Caki2 (cell line): ENCODE data around the gene ZMPSTE24. TPM values are rescaled to one million over a fixed set of nuclear protein-coding genes. Genes with fewer than 3 reads are reported as not detected.
"Not testable (repeated sequence)": the region's sequence is repeated elsewhere in the genome, so short reads cannot be mapped to it uniquely, and the experiment has no call there.

Experiments used
- DNase-seq: peaks from one replicate; pipeline ENCODE4 v3.0.0-alpha.2; 2015; ENCODE audit warnings: low read depth
- in situ Hi-C: cut with HindIII; loops from 2 replicates; pipeline ENCODE4 v1.10.0; 2016; ENCODE audit warnings: low sequenced_read_pairs, low pct_unique_long_range_greater_than_20kb, mixed read lengths
- total RNA-seq: library from RNA; depleted of rRNA; stranded (reverse); fragments of >200 nt; shearing (Covaris generic); gene quantifications from 2 replicates; pipeline ENCODE4 v1.2.3, GENCODE V29; 2014; ENCODE audit warnings: low replicate concordance; rRNA removed

Gene ZMPSTE24
- 23.2 and 23.7 TPM in 2 replicates for total RNA-seq

DNA sequence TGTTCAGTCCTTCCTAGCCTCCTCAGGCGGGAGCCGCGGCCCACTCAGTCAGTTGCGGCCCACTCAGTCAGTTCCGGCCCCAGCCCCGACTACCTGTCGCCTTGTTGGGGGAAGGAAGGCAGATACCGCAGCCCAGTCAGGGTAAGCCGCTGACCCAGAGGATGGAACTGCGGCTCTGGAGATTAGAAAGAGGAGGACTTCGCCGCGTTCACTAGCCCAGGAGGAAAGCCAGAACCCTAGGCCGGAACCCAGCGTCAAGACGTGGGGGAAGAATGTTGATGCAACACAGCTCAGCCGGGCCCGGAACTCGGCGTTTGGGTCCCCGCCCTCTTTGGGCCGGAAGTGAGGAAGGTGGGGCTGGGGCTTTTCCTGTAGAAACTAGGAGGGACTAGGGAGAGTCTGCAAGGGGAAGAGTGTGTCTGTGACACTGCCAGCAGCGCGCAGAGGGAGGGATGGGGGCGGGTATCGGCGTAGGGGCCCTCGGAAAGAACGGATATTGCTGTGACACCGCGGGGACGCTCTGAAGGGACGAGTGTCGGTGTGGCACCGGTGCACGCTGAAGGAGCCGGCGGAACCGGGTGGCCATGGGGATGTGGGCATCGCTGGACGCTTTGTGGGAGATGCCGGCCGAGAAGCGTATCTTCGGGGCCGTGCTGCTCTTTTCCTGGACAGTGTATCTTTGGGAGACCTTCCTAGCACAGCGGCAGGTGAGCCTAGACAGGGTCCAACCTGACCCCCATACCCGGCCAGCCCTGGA, at the start of gene ZMPSTE24:
Gene ZMPSTE24 (plus strand): TSS at position 549 of the 757 bp plus-strand sequence. CDS start 36 bp downstream, at position 585.
- DNase-seq, result peak; percentile 97
- in situ Hi-C loops, result no loop called here

DNA sequence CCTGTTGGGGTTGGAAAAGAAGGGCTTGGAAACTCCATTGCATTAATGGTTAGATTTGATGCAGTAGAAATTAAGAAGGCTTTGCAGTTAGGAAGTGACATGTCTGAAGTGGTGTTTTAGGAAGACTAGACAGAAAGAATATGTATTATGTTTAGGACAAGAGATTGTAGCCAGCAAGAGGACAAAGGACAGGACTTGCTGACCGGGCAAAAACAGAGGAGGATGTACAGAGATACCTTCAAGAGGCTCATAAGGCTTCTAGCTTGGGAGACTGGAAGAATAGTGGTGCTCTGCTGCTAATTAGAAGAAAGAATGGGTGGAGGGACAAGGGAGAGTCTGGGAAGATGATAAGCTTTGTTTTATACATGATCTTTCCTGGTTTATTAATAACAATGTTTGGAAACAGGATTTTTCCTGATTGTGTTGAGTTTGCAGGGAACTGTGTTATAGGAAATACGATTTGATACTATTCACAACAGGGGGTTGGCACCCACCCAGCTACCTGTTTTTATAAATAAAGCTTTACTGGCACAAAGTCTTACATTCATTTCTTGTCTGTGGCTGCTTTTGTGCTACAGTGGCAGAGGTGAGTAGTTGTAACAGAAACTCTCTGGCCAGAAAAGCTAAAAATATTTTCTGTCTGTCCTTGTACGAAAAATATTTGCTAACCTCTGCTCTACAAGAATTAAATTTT, 47.4 kb upstream of the ZMPSTE24 start:
- in situ Hi-C loops, result no loop called here
- no peak for DNase-seq

DNA sequence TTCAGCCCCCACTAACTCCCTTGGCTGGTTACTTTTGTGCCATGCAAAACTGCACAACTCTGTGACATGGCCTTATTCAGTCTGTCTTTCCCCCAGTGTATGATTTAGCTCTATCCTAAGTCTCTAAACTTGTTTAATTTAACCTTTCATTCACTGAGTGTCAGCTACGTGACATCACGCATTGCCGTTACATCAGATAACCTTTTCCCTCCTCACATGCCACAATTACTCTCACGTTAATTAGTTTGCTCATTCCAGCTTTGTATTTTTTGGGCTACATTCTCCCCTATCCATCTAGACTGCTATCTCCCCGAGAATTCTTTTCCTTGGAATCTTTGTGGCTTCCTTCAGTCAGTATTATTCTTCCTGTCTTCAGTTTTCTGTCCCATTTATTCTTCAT, 39.7 kb upstream of the ZMPSTE24 start:
- in situ Hi-C loops, result no loop called here
- DNase-seq, result no peak

DNA sequence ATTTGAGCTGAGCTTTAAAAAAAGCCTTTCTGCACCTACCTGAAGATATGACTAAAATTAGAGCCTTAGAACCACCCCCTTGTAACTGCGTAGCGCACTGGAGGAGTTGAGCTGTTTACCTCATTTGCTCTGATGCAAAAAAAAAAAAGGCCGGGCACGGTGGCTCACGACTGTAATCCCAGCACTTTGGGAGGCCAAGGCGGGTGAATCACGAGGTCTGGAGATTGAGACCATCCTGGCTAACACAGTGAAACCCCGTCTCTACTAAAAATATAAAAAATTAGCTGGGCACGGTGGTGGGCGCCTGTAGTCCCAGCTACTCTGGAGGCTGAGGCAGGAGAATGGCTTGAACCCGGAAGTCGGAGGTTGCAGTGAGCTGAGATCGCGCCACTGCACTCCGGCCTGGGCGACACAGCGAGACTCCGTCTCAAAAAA, 36.5 kb upstream of the ZMPSTE24 start:
- DNase-seq, in situ Hi-C loops: not testable (repeated sequence)

DNA sequence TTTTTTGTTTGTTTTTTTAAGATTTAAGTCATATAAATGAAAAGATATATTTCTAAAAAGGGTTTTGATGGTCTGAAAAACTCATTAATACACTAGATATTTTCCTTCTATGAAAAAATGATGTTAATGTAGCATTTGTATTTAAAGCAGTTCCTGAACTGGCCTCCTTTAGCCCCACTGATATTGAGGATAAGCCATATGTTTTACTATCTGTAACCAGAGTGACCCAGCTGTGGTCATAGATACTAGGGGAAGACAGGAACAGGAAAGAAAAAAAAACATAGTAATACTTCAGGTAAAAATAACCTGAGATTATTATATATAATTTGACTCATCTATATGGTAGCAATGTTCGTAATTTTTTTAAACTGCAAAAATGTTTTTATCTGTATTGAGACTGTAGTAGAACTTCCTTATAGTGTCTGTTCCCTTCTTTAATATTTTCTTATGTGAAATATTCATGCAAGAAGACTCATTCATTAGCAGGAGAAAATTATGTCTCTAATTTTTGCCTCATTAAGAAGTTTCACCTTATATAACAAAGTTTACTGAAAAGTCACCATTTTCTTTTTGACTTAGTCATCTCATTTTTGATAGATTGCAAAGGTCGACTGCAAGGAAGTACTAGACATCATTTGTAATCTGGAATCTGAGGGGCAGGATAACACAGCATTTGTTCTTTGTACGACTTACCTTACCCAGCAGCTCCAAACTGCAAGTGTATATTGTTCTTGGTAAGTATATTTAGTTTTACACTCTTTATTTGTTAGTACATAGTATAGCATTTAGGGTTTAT, 35.9 kb upstream of the ZMPSTE24 start:
- no peak for DNase-seq
- in situ Hi-C loops, result no loop called here

DNA sequence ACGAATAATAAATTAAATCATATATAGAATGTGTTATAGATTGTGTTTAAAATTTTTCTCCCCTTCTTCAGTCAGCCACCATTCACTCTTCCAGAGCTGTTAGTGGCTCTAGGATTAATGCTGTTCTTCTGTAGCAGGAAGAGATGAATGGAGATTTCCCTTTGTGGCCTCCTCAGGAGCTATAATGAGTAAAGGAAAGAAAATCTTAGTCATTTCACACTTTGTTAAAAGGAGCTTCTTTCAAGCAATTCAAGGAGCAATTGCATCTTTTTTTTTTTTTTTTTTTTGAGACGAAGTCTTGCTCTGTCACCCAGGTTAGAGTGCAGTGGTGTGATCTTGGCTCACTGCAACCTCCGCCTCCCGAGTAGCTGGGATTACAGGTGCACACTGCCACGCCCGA, 34.0 kb upstream of the ZMPSTE24 start:
- in situ Hi-C loops, result no loop called here
- no peak for DNase-seq

DNA sequence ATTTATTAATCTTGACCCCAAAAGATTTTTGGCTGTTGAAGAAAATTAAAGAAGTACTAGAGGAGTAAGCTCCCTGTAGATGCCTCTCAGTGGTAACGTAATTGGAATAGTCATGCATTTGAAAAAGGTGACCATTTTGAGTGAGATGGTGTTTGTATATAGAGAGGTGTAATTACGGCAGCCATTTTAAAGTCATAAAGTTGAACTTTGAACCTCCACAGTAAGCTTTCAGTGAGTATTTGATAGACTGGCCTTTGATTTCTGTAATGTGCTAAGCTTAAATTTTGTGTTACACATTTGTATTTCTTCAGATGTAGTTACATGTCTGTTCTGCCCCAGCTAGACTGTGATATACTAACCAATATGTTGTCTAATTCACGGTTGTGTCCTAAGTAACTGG, 31.8 kb upstream of the ZMPSTE24 start:
- in situ Hi-C loops, result no loop called here
- DNase-seq, result no peak

DNA sequence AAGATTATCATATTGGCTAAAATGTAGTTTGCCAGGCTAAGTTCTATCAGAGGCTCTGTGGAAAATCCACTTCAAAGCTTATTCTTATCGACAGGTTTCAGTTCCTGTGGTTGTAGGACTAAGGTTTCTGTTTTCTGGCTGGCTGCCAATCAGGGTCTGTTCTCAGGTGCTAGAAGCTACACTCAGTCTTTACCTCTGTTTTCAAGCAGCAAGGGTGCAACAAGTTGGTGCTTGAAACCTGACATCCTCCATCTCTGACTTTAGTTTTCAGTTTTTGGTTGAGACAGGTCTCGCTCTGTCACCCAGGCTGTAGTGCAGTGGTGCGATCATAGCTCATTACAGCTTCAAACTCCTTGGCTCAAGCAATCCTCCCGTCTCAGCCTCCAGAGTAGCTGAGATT, 25.6 kb upstream of the ZMPSTE24 start:
- in situ Hi-C loops, result no loop called here

DNA sequence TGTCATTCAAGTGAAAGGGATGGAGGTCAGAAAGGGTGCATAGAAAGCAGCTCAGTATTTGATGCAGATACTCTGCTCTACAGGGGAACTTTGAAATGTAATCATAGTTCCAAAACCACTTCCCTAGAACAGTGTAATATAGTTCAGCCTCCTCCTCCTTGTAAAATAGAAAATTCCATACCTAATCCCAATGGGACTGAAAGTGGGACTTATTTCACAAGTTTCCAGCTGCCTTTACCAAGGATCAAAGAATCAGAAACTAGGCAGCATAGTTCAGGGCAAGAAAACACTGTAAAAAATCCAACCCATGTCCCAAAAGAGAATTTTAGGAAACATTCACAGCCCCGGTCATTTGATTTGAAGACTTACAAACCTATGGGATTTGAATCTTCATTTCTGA, 18.4 kb upstream of the ZMPSTE24 start:
- in situ Hi-C loops, result no loop called here
- no peak for DNase-seq

More for the DNA sequence above, 25.6 kb upstream of the ZMPSTE24 start:
- no peak for DNase-seq

DNA sequence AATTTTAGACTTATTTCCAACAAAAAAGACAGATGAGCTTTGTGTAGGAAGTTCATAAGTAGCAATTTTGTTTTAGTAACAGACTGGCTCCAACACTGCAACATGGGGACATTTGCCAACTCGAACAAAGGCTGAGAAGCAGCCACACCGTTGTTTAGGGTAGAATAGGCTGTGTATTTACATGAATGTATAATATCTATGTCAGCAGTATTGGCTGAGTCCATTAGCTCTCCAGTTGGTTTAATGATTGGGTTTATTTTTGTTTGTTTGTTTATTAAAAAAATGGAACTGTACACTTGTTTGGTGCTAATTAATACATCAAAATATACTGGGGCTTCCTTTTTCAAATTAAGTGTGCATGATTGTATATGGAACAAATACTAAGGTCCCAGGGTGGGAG, 17.6 kb upstream of the ZMPSTE24 start:
- in situ Hi-C loops, result no loop called here
- DNase-seq, result no peak

DNA sequence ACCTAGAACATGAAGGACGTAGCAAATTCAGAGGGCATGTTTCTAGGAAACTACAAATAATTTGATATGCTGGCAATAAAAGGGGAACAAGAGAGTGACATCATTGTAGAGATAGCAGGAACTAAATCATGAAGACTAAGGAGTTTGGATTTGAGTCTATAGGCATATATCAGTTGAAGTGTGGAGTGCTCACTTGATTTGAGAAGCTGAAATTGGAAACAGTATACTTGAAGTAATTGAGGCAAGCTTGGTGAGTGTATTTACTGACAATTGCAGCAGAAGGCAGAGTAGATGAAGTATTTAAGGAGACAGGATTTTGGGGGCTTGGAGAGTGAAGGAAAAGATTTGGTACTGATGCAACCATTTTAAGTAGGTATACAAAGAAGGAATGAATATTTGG, 16.7 kb upstream of the ZMPSTE24 start:
- in situ Hi-C loops, result no loop called here
- DNase-seq, result no peak

DNA sequence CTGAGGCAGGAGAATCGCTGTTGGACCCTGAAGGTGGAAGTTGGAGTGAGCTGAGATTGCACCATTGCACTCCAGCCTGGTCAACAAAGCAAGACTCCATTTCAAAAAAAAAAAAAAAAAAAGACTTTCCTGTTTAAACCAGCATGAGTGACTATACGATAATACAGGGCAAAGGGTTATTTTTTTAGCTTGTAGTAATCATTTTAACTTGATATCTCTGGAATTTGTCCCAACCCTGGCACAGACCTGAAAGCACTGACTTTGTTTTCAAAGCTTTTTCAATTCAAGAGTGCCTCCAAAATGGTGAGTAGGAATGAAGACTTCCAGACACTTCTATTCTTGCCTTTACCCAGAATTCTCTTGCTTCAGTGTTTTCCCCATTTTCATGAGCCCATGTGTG, 14.7 kb upstream of the ZMPSTE24 start:
- DNase-seq, result no peak

DNA sequence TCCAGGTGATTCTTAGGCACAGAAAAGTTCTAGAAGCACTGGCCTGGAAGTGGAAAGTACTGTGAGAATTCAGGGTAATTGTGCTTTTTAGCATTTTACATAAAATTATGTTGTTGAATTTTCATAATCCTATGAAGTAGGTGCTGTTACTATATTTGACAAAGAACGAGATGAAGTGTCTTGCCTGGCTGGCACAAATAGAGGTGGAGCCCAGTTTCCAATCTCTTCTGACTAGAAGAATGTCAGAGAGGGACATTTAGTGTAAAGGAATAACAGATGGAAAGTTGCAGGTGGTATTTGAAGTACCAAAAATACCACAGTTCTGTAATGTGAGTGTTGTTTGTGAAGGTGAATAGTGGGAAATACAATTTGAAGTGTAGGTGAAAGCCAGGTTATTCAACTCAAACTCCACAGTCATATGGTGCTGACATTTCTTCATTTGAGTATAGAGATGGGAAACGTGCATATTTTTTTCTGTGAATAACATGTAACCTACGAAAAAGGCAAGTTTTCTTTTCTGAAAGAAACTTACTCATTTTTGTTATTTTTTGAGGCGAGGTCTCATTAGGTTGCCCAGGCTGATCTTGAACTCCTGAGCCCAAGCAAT, 13.8 kb upstream of the ZMPSTE24 start:
- in situ Hi-C loops, result no loop called here
- DNase-seq, result no peak

More for the DNA sequence above, 14.7 kb upstream of the ZMPSTE24 start:
- in situ Hi-C loops, result no loop called here

DNA sequence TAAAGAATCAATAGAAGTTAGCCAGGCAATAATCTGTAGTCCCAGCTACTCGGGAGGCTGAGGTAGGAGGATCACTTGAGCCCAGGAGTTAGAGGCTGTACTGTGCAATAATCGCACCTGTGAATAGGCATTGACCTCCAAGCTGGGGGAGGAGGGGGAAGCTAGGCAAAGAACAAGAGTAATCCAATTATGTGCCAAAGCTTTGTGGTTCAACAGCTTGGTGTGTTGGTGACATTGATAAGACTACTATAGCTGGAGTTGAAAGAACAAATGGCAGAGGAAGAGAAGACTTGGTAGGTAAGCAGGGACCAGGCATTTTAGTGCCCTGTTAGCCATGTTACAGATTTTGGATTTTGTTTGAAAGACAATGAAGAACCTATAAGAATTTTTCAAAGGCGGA, 12.3 kb upstream of the ZMPSTE24 start:
- in situ Hi-C loops, result no loop called here

DNA sequence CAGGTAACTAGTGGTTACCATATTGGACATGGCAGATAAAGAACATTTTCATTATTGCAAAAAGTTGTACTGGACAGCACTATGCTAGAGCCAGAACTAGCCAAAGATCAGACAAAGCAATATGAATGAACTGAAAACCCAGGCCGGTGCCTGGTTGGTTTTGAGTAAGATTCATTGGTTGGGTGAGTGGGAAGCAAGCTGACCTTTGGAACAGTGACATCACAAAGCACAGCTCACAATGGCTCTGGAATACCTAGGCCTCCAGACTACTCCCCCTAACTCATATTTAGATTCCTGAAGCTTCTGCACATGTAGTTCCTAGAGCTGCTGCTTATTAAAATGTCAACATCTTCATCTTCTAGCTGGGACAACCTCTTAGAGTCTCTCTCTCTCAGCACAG, 10.4 kb upstream of the ZMPSTE24 start, which contains the start of gene TMCO2:
Gene TMCO2 (plus strand): TSS at position 283 of the 400 bp plus-strand sequence. CDS start 57 bp downstream, at position 340.
- in situ Hi-C loops, result no loop called here
- DNase-seq, result no peak

More for the DNA sequence above, 12.3 kb upstream of the ZMPSTE24 start:
- no peak for DNase-seq

DNA sequence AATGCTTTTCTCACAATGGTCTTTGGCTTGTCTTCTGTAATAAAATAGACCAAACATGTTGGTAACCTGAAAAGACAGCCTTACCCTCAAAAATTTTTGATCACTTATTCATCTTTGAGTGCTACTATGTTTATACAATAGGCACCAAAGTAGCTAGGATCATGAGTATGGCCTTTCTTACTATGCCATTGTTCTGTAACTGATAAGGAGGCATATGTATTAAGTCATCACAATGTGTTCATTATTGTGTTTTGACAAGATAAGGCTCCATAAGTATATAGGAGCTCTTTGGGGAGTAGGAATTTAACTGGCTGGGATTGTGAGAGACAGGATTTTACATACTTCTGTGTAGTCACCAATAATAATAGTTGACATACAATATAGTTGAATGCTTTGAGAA, 9.6 kb upstream of the ZMPSTE24 start:
- in situ Hi-C loops, result no loop called here

DNA sequence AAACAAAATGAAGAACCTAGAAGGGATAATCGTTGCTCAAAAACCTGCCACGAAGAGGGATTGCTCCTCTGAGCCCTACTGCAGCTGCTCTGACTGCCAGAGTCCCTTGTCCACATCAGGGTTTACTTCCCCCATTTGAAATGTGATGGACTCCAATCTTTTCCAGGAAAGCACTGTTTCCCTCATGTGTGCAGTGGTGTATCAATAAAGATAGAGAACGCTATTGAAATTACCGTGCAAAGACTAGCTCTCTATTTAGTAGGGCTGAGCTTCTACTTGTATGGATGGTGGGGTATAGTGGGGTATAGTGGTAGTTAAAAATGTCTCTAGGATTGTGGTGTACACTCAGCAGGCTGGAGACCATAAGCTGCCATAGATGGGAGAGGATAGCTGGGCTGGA, 6.6 kb upstream of the ZMPSTE24 start:
- no peak for DNase-seq
- in situ Hi-C loops, result no loop called here

More for the DNA sequence above, 9.6 kb upstream of the ZMPSTE24 start:
- no peak for DNase-seq

DNA sequence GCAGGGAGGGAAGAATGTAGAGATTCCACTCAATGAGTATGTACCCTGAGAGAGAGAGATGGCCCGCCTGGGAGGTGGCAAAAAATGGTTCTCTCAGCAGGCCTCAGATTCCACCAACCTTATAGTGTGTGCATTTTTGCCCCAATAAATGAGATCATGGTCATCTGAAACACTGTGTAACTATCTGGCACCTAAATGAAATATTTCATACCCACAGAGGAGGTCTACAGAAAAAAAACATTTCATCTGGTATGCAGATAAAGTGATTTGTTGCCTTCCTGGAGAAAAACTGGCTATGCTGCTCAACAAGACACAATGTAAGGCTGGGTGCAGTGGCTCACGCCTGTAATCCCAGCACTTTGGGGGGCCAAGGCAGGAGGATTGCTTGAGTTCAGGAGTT, 5.4 kb upstream of the ZMPSTE24 start:
- in situ Hi-C loops, result no loop called here
- no peak for DNase-seq
